Gastroesophageal sphincter (tissue), 4 donors: ENCODE measurements around the gene ADIRF. TPM values are rescaled to one million over a fixed set of nuclear protein-coding genes. Genes with fewer than 3 reads are reported as not detected.
"Not testable (repeated sequence)": the region's sequence is repeated elsewhere in the genome, so short reads cannot be mapped to it uniquely, and the experiment has no call there.

ENCODE experiments used
- ATAC-seq: fragments of 150-250 bp; one replicate; pipeline ENCODE4 v1.9.1; 2016; ENCODE audit warnings: mild to moderate bottlenecking, moderate library complexity
- H3K27ac ChIP-seq, 4 donors: fragments of 200-600 bp; sonication (generic) in 3 of 4; 1 replicate in 3 of 4; 2 replicates in 1 of 4; pipeline ENCODE4 v1.5.1; 2016 to 2019
- H3K27me3 ChIP-seq: fragments of 200-600 bp; sonication (generic); one replicate; pipeline ENCODE4 v1.5.1; 2019
- H3K36me3 ChIP-seq, 2 donors: fragments of 200-600 bp; sonication (generic); one replicate each; pipeline ENCODE4 v1.5.1; 2019; ENCODE audit warnings: control low read depth in 1 of 2
- H3K4me1 ChIP-seq, 3 donors: fragments of 200-600 bp; sonication (generic); 1 replicate in 2 of 3; 2 replicates in 1 of 3; pipeline ENCODE4 v1.5.1; 2016 to 2019; ENCODE audit warnings: control low read depth in 2 of 3
- H3K4me3 ChIP-seq, 2 donors: fragments of 200-600 bp; sonication (generic); one replicate each; pipeline ENCODE4 v1.5.1; 2019; ENCODE audit warnings: mild to moderate bottlenecking in 1 of 2, moderate library complexity in 1 of 2
- H3K9me3 ChIP-seq, 3 donors: fragments of 200-600 bp; sonication (generic); one replicate each; pipeline ENCODE4 v1.5.1; 2017 to 2019; ENCODE audit warnings: control low read depth in 2 of 3
- EP300 ChIP-seq: sonication (generic); formaldehyde crosslinking; IDR thresholded peaks from one replicate; pipeline ENCODE4 v1.6.1; 2017; ENCODE audit warnings: antibody characterized with exemption, mild to moderate bottlenecking
- POLR2A ChIP-seq, 2 donors: fragments of 450-650 bp; IDR thresholded peaks; one replicate each; pipeline ENCODE4 v1.6.1; 2017; ENCODE audit warnings: antibody characterized with exemption in 2 of 2, mild to moderate bottlenecking in 2 of 2, moderate library complexity in 1 of 2
- POLR2AphosphoS5 ChIP-seq: sonication (generic); formaldehyde crosslinking; IDR thresholded peaks from one replicate; pipeline ENCODE4 v1.6.1; 2017; ENCODE audit warnings: antibody characterized with exemption
- WGBS, 2 donors: methylation state at CpG; one replicate each; pipeline ENCODE4 v1.1.5; 2018; ENCODE audit warnings: low coverage in 1 of 2; 5-methylcytosine and 5-hydroxymethylcytosine counted together
- total RNA-seq, 4 donors: library from RNA; depleted of rRNA; stranded (reverse); fragments of >200 nt; gene quantifications; one replicate each; pipeline ENCODE4 v1.1.0, GENCODE V29; 2016
- TF ChIP-seq, protein P1 (sequence below), 4 experiments: fragments of 200-600 bp in 2 of 4; fragments of 450-650 bp in 2 of 4; sonication (generic) in 1 of 4; IDR thresholded peaks; one replicate each; pipeline ENCODE4 v1.5.1; 2017 to 2019; ENCODE audit warnings: antibody characterized with exemption in 4 of 4, mild to moderate bottlenecking in 2 of 4, moderate library complexity in 2 of 4

ADIRF gene
- total RNA-seq, 4 donors from 2014 or later: 36.5 to 408 (median 149) TPM

DNA sequence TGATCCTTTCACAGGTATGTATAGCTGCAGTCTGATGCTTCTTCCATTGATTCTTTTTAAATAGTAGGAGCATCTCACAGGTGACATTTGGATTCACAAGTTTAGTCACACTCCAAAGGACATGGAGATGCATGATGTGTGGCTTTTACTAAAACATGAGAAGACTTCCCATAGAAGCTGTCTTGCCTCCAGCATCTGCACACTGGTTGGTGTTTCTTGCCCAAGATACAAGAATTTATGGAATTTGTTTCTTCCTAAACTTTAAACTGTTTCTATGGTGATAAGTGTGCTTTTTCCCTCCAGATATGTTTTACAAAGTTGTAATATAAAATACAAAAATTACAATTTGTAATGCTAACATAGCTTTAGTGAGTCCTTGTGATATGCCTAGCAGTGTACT, 24.2 kb downstream of the ADIRF start:
- Histone ChIP-seq H3K4me1 (no peaks in the 10 kb centered on the region), H3K27ac (no peak overlapping the region), H3K9me3 (no peaks in the 10 kb centered on the region), H3K4me3 (no peak overlapping the region), H3K27me3 (no peaks in the 10 kb centered on the region), H3K36me3 (peaks cover 0 to 53% of the 10 kb centered on the region in 2 donors)
- ATAC-seq: no peak
- TF ChIP-seq, protein P1, sequence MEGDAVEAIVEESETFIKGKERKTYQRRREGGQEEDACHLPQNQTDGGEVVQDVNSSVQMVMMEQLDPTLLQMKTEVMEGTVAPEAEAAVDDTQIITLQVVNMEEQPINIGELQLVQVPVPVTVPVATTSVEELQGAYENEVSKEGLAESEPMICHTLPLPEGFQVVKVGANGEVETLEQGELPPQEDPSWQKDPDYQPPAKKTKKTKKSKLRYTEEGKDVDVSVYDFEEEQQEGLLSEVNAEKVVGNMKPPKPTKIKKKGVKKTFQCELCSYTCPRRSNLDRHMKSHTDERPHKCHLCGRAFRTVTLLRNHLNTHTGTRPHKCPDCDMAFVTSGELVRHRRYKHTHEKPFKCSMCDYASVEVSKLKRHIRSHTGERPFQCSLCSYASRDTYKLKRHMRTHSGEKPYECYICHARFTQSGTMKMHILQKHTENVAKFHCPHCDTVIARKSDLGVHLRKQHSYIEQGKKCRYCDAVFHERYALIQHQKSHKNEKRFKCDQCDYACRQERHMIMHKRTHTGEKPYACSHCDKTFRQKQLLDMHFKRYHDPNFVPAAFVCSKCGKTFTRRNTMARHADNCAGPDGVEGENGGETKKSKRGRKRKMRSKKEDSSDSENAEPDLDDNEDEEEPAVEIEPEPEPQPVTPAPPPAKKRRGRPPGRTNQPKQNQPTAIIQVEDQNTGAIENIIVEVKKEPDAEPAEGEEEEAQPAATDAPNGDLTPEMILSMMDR (IDR thresholded peaks at IDR 0.05): no peak
- no peak for TF ChIP-seq EP300
- TF ChIP-seq POLR2AphosphoS5: no peak
- no peak for TF ChIP-seq POLR2A (IDR thresholded peaks at IDR 0.05)

DNA sequence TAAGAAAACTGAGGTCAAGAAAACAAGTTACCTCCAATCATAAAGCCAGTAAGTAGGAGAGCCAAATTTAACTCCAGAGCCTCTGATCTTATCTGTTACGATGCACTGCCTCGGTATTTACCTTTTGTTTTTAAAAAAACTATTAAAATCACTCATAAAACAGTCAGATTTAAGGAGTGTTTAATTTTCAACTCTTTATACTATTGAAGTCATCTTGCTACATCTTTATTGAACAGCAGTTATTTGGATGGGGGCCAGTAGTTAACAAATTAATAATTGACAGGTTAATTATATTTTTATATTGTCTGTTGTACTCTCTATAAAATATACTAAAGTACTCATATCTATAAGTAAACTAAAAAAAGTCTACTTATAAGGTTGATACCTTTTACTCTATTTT, 24.6 kb downstream of the ADIRF start:
- 95 to 96% methylated on average over 2 of the region's 2 CpGs for WGBS, 2 donors
- no peak overlapping the region for H3K4me3 ChIP-seq
- no peak for ATAC-seq
- H3K27me3 ChIP-seq: no peaks in the 10 kb centered on the region
- H3K27ac ChIP-seq: no peak overlapping the region
- H3K36me3 ChIP-seq: peaks cover 0 to 58% of the 10 kb centered on the region in 2 donors
- TF ChIP-seq POLR2A (IDR thresholded peaks at IDR 0.05) (no peak), POLR2AphosphoS5 (no peak), EP300 (no peak)
- TF ChIP-seq, protein P1 (IDR thresholded peaks at IDR 0.05): no peak
- no peaks in the 10 kb centered on the region for H3K4me1 ChIP-seq
- H3K9me3 ChIP-seq: no peaks in the 10 kb centered on the region

DNA sequence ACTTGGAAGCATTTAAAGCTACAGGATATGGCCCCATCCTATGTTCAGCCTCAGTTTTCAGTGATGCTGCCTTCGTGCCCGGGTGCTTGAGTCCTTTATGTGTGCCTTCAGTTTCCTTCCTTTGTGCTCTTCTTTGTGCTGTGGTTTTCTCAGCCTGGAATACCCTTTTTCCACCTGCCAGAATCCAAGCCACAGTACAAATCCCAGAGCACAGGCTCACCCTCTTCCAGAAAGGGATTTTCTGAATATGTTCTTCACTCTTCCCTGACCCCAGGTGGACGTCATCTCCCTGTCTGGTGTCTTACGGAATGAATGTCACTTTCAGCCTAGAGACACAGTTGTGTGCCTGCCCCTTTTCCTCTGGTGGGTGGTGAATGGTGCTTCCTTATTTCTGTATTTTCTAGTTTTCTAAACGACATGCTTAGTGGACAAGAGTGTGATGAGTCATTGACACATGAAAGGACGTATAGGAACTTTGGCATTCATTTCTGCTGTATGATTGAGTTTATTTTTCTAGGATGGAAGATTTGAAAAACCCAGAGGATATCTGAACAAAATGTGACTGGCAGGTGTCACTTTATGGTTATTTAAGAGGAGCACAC, 31.6 kb downstream of the ADIRF start:
- not testable (repeated sequence) for H3K27me3 ChIP-seq, H3K4me1 ChIP-seq, H3K9me3 ChIP-seq, H3K4me3 ChIP-seq, ATAC-seq, H3K27ac ChIP-seq
- 71 to 73% methylated on average over 6 of the region's 6 CpGs for WGBS, 2 donors
- H3K36me3 ChIP-seq: peaks cover 0 to 66% of the 10 kb centered on the region in 2 donors

DNA sequence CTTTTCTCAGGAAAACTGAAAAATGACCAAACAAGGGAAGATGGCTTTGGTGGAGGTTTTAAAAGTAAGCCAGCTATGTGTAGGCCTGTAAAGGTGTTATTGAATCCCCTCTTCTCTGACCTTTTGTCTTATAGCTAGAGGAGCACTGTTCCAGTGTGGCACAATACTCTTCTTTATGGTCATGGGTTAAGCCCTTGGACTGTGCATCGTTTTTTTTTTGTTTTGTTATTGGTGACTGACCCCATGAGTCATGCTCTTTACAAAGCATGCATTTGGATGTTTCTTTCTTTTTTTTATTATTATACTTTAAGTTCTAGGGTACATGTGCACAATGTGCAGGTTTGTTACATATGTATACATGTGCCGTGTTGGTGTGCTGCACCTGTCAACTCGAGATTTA, 32.2 kb downstream of the ADIRF start:
- 62 to 70% methylated on average over 3 of the region's 3 CpGs for WGBS, 2 donors
- Histone ChIP-seq H3K27ac (no peak overlapping the region), H3K36me3 (peaks cover 0 to 61% of the 10 kb centered on the region in 2 donors), H3K4me1 (no peaks in the 10 kb centered on the region), H3K27me3 (no peaks in the 10 kb centered on the region), H3K4me3 (no peak overlapping the region), H3K9me3 (no peaks in the 10 kb centered on the region)
- ATAC-seq: no peak
- no peak for TF ChIP-seq POLR2A (IDR thresholded peaks at IDR 0.05)
- no peak for TF ChIP-seq EP300
- TF ChIP-seq, protein P1 (IDR thresholded peaks at IDR 0.05): no peak
- TF ChIP-seq POLR2AphosphoS5: no peak

DNA sequence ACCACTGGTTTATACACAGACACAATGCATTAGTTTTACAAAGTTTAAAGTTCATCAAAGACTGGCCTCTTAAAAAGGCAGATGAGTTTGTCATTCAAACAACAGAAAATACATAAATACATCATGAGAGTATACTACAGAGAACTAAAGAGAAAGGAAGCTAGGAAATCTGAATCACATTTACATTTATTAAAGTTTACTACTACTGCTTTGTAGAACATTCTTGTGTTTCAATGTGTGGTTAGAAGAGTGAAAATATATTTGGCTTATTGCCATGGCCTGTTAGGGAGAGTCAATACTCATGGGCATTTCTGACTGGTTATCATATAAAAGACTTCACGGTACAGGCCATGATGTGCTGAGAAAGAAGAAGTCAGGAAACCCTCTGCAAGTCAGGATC, 38.8 kb downstream of the ADIRF start:
- H3K9me3 ChIP-seq, H3K4me1 ChIP-seq, H3K27me3 ChIP-seq, H3K4me3 ChIP-seq, H3K27ac ChIP-seq, ATAC-seq: not testable (repeated sequence)
- peaks cover 0 to 29% of the 10 kb centered on the region in 2 donors for H3K36me3 ChIP-seq
- WGBS, 2 donors: 67 to 89% methylated on average over 1 of the region's 1 CpG

DNA sequence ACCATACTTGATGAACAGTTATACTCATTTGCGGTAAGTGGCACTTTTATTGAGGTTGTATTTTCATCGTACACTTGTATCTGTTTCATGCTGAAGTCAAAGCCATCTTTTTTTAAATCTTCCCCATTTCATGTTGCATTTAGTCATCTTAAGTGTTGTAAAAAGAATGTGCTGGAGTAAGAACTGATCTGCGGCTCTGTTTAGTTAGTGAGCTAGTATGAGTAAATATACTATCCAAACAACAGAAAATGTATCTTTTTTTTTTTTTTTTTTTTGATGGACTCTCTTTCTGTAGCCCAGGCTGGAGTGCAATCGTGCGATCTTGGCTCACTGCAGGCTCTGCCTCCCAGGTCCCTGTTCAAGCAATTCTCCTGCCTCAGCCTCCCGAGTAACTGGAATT, 39.4 kb downstream of the ADIRF start:
- not testable (repeated sequence) for H3K9me3 ChIP-seq, H3K4me1 ChIP-seq, ATAC-seq, H3K4me3 ChIP-seq, H3K27ac ChIP-seq, H3K27me3 ChIP-seq
- 91 to 100% methylated on average over 2 to 6 of the region's 6 CpGs for WGBS, 2 donors
- peaks cover 0 to 29% of the 10 kb centered on the region in 2 donors for H3K36me3 ChIP-seq

DNA sequence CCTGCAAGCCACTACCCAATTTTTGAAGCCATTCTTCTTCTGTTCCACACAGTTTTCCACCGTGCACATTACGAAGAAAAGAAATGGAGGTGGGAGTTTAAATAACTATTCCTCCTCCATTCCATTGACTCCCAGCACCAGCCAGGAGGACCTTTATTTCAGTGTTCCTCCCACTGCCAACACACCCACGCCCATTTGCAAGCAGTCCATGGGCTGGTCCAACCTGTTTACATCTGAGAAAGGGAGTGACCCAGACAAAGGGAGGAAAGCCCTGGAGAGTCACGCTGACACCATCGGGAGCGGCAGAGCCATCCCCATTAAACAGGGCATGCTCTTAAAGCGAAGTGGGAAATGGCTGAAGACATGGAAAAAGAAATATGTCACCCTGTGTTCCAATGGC, 40.0 kb downstream of the ADIRF start:
- not testable (repeated sequence) for H3K9me3 ChIP-seq, H3K4me1 ChIP-seq, ATAC-seq, H3K4me3 ChIP-seq, H3K27me3 ChIP-seq, H3K27ac ChIP-seq
- WGBS, 2 donors: 93 to 100% methylated on average over 5 to 6 of the region's 7 CpGs
- H3K36me3 ChIP-seq: peaks cover 0 to 25% of the 10 kb centered on the region in 2 donors

DNA sequence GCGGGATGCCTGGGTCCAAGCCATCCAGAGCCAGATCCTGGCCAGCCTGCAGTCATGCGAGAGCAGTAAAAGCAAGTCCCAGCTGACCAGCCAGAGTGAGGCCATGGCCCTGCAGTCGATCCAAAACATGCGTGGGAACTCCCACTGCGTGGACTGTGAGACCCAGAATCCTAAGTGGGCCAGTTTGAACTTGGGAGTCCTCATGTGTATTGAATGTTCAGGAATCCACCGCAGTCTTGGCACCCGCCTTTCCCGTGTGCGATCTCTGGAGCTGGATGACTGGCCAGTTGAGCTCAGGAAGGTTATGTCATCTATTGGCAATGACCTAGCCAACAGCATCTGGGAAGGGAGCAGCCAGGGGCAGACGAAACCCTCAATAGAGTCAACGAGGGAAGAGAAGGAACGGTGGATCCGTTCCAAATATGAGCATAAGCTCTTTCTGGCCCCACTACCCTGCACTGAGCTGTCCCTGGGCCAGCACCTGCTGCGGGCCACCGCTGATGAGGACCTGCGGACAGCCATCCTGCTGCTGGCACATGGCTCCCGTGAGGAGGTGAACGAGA, 40.9 kb downstream of the ADIRF start:
- not testable (repeated sequence) for H3K4me1 ChIP-seq, H3K4me3 ChIP-seq, ATAC-seq, H3K27me3 ChIP-seq, H3K27ac ChIP-seq, H3K9me3 ChIP-seq
- peaks cover 0 to 20% of the 10 kb centered on the region in 2 donors for H3K36me3 ChIP-seq
- WGBS, 2 donors: 80 to 100% methylated on average over 1 of the region's 18 CpGs

DNA sequence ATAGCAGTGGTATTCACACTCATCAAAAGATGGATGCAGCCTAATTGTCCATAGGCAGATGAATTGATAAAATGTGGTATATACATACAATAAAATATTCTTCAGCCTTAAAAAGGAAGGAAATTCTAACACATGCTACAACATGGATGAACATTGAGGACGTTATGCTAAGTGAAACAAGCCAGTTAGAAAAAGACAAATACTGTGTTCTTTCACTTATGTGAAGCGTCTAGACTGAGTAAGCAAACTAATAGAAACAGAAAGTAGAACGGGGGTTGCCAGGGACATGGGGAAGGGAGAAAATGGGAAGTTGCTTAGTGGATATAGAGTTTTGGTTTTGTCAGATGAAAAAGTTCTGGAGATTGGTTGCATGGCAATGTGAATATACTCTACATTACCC, 45.2 kb downstream of the ADIRF start:
- H3K4me3 ChIP-seq, H3K27ac ChIP-seq, H3K9me3 ChIP-seq, H3K4me1 ChIP-seq, H3K27me3 ChIP-seq, ATAC-seq: not testable (repeated sequence)
- H3K36me3 ChIP-seq: peaks cover 0 to 15% of the 10 kb centered on the region in 2 donors
- WGBS, 2 donors: 72 to 86% methylated on average over 1 to 2 of the region's 3 CpGs

DNA sequence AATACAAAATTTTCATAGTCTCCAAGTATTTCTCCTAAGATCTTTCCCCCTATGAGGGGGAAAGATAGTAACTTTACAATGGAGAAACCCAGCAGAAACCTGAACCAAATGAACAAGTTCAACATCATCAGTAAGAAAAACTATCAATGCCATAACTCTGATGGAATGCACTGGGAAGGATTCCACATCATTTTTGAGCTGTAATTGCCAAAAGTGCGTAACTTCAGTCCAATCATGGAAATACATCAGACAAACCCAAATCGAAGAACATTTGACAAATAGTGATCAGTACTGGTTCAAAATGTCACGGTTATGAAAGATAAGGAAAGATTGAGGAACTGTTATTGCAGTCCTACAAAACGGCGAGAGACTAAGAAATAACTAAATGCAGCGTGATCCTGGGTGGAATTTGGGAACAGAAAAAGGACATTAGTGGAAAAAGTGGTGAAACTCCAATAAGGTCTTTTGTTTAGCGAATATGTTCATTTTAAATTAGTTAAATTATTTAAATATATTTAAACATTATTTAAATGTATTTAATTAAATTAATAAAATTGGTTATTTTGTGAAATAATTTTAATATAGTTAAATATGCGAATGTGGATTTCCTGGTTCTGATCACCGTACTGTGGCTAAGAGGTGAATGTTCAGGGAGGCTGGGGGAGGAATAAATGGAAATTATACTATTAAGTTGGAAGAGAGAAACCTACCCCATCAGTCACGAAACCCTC, 46.9 kb downstream of the ADIRF start:
- 71 to 83% methylated on average over 5 to 10 of the region's 10 CpGs for WGBS, 2 donors
- H3K27me3 ChIP-seq, H3K4me1 ChIP-seq, H3K9me3 ChIP-seq, ATAC-seq, H3K4me3 ChIP-seq, H3K27ac ChIP-seq, H3K36me3 ChIP-seq: not testable (repeated sequence)
